IPS DF 4.7 (cell line): ENCODE results near the gene LRRC32.

Source experiments
- DNase-seq: peaks from one replicate; pipeline ENCODE4 v3.0.0-alpha.2; 2013; ENCODE audit warnings: low spot score; ENCODE audit errors: extremely low read depth

LRRC32 gene

GRCh38 chr11:76700177-76701100 lies 29.9 kb upstream of the LRRC32 start:
- no peak for DNase-seq

GRCh38 chr11:76699451-76700091 lies 29.0 kb upstream of the LRRC32 start:
- DNase-seq: no peak

GRCh38 chr11:76698321-76699043 lies 27.9 kb upstream of the LRRC32 start:
- DNase-seq: no peak

GRCh38 chr11:76696756-76697155 lies 26.2 kb upstream of the LRRC32 start:
- DNase-seq: no peak

- DNase-seq: no peak
These were observed 25.2 kb upstream of the LRRC32 start for GRCh38 chr11:76695771-76696170.

- DNase-seq: no peak
These were observed 24.6 kb upstream of the LRRC32 start for GRCh38 chr11:76695133-76695532.

GRCh38 chr11:76694664-76695063 lies 24.1 kb upstream of the LRRC32 start:
- DNase-seq: no peak

GRCh38 chr11:76693806-76694205 lies 23.3 kb upstream of the LRRC32 start:
- no peak for DNase-seq

- DNase-seq: no peak
These were observed 22.4 kb upstream of the LRRC32 start for GRCh38 chr11:76692956-76693355.

GRCh38 chr11:76691655-76692054 lies 21.1 kb upstream of the LRRC32 start:
- DNase-seq: no peak

- DNase-seq: no peak
These were observed 20.2 kb upstream of the LRRC32 start for GRCh38 chr11:76690736-76691135.

- DNase-seq: no peak
These were observed 19.0 kb upstream of the LRRC32 start for GRCh38 chr11:76689313-76690260.

GRCh38 chr11:76688146-76688545 lies 17.6 kb upstream of the LRRC32 start:
- no peak for DNase-seq

- DNase-seq: no peak
These were observed 15.9 kb upstream of the LRRC32 start for GRCh38 chr11:76686261-76687079.

GRCh38 chr11:76685831-76686230 lies 15.3 kb upstream of the LRRC32 start:
- DNase-seq: no peak

GRCh38 chr11:76685237-76685636 lies 14.7 kb upstream of the LRRC32 start:
- DNase-seq: no peak

GRCh38 chr11:76684516-76684915 lies 14.0 kb upstream of the LRRC32 start:
- no peak for DNase-seq

GRCh38 chr11:76683161-76684095 lies 12.9 kb upstream of the LRRC32 start:
- no peak for DNase-seq

- DNase-seq: no peak
These were observed 12.1 kb upstream of the LRRC32 start for GRCh38 chr11:76682684-76683083.
